GM19328 (cell line): ENCODE results near the gene SRGAP2C.
"Not testable (repeated sequence)": the region's sequence is repeated elsewhere in the genome, so short reads cannot be mapped to it uniquely, and the experiment has no call there.

Experiments
- ATAC-seq: cut with Tn5 transposase; IDR thresholded peaks from one replicate; pipeline ENCODE4 v1.9.1; 2021; ENCODE audit warnings: mild to moderate bottlenecking, moderate library complexity; ENCODE audit not compliant: unreplicated experiment

Gene SRGAP2C

DNA sequence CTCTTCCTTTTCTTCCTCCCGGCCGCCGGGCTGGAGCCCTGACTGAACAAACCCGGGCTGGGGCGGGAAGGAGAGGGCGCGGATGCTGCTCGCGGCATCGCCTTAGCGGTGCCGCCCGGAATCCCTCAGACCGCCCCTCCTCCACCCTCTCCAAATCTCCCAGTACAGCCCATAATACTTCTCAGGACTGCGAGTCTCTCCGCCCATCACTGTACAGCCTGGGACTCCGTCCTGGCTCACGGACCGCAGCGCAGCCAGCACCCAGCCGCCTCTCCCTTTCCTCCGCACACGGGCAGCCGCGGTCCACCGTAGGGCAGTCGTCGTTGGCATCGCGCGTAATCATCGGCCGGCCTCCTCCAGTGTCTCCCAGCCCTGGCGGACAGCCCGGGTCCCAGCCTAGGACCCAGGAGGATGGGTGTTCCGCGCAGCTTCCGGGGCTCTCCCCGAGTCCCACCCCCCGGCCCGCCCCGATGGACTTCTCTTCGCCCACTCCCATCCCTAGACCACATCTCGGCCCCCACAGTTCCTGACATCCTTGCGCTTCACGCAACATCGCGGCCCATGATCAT, 449 bp downstream of the SRGAP2C start:
- not testable (repeated sequence) for ATAC-seq

DNA sequence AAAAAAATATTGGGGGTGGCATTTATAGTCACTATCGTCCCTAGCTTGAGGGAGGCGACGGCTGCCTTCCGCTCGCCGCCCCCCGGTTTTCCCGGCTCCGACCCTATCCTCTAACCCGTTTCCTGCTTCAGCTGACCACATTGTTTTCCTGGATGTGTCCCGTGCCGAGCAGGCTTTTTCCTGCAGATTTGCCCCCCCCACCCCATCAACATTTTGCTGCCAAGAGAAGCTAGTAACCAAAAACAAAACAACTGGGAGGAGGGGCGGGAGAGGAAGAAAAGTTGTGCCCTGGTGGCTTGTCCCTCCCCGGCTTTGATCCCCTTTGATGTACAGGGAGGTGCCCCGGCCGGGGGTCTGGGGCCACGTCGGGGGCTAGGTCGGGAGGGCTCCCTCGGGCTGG, 1.4 kb downstream of the SRGAP2C start:
- ATAC-seq: not testable (repeated sequence)

DNA sequence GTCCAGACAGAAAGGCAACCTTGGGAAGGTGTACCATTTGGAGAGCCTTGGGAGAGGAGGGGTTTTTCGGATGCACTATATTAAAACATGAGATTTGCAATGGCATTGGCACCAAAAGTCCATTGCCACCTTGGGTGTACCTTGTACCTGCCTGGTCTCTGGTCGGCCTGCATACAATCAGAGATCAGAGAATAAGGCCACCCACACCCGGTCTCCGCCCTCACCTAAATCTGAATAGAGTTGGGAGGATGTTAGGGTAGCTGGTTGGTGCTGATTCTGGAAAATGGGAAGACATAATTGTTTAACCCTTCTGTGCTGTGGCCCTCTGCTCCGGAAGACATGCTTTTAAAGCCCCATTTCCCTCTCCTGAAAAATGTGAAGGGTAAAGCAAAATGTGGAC, 3.1 kb downstream of the SRGAP2C start:
- ATAC-seq: not testable (repeated sequence)

DNA sequence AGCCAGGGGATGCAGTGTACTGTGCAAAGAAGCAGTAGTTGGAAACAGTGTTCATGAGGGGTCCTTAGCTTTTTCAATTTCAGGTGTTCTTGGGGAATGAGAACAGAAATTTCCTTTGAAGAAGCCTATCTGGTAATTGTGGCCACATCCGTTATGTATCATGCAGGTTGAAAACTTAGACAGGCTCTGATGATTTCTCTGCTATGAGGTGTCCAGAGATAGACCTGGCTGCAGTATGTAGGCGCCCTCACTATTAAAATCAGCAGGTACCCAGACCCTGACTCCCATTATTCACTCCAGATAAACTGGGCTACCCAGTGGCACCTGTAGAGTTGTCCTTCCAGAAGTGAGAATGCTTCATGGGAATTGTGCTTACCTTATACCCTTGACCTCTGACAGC, 7.7 kb downstream of the SRGAP2C start:
- ATAC-seq: not testable (repeated sequence)

DNA sequence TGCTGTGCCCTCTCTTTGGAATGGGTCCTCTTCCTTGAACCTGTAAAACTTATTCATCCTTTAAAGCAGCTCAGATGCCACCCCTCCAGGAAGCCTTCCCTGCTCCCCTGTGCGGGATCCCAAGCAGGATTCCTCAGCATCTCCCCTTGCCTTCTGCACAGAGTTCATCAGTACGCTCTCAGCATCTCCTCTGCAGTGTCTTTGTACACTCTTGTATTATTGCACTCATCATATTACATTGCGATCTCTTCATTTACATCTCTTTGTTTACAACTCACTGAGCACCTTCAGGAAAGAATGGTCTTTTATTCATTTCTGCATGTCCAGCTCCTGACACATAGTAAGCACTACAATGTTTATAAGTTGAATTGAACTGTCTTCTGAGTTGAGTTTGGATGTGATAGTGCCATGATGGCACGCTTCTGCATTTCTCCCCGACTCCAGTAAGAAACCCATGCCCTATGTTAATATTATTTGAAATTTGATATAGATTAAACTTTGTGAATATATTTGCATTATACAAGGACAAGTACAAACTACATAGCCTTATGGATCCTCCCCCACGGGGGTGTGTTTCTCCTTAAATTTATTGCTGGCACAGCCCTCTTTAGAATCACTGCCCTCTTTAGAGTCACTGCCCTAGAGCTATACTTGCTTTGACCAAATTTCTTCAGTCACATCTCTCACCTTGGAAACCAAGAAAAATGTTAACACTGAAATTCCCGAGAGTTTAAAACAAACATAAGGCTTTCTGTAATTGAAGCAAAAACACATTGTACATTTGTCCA, 12.5 kb downstream of the SRGAP2C start:
- ATAC-seq: not testable (repeated sequence)

DNA sequence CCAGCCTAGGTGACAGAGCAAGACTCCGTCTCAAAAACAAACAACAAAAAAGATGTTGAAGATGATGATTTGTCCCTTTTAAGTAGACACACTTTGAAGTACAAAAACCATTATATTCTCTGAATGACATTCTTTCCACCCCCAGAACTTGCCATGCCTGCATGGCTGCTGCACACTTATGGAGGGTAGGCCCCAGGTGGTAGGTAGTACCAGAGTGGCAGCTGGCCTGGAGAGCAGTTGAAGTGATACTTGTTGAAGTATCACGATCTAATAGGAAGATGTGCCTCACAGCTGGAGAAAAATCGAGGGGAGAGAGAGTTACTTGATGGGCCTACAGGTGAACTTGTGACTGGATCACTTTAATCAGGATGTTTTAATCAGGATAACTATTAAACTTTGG, 15.0 kb downstream of the SRGAP2C start:
- ATAC-seq: not testable (repeated sequence)

DNA sequence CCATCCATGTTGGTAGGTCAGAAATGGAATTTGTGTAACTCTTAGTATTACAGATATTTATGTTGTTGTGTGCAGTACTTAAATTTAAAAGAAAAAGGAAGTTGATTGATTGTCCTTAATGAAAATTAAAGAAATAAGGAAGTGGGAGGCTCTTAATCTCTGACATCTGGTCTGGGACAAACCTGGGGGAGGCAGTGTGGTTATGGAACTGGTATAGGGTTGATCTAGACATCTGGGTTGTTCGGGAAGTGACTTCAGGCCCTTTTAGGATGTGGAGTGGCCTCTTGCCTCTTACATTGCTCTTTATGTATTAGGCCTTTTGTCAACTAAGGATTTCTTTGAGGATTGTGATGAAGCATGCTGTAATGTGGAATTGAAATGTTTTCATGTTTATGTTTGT, 15.5 kb downstream of the SRGAP2C start:
- not testable (repeated sequence) for ATAC-seq

DNA sequence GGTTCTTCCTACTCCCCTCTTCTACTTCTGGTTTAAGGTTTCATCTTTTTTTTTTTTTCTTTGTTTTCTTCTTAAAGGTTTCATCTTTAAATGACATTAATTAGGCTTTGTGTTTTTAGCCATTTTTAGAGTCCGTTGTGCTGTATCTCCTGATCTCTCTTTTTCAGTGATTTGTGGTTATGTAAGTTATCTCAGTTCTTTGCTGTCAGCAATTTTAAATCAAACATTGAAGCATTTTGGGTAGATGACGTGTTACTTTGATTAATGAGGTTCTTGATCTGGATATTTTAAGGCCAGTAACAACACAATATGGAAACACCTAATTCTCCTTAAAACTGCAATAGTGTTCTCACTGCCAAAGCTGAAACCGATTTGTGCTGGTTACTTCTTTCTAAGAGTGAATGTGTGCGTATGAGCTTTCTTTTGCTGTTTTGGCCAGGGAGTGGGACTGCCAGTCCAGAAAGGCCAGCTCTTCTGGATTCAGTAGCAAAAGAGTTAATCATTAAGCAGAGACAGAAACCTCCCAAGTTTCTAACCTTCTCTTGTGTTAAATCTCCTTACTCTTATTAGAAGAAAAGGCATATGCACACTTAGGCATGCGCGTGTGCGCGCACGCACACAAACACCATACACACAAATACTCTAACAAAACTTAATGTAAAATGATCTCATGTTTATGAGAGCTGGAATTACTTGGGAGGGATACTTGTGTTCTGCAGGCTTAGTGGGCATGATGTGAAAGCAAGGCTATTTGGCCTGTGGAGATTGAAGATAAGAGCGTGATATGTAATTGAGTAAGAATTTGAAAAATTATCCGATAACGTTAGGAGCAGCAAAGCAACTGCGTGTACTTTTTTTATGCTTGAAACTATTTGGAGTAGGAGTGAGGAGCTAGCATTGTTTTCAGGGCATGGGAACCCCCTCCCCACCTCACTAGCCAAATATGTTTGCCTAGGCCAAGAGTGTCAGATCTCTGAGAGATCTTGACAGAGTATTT, 16.5 kb downstream of the SRGAP2C start:
- ATAC-seq: not testable (repeated sequence)

DNA sequence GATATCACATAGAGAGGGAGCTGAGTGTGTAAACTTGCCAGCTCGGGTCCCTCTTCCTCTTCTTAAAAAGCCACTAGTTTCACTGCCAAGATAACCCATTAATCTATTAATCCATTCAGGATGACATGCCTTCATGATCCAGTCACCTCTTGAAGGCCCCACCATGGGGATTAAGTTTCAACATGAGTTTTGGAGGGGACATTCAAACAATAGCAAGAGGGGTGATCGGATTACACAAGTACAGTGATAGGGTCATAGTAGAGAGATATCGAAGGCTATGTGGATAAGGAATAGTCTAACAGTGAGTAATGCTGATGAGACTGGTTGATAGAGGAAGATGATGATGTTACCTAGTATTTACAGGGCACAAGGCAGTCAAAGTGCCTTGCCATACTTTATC, 18.2 kb downstream of the SRGAP2C start:
- ATAC-seq: not testable (repeated sequence)

DNA sequence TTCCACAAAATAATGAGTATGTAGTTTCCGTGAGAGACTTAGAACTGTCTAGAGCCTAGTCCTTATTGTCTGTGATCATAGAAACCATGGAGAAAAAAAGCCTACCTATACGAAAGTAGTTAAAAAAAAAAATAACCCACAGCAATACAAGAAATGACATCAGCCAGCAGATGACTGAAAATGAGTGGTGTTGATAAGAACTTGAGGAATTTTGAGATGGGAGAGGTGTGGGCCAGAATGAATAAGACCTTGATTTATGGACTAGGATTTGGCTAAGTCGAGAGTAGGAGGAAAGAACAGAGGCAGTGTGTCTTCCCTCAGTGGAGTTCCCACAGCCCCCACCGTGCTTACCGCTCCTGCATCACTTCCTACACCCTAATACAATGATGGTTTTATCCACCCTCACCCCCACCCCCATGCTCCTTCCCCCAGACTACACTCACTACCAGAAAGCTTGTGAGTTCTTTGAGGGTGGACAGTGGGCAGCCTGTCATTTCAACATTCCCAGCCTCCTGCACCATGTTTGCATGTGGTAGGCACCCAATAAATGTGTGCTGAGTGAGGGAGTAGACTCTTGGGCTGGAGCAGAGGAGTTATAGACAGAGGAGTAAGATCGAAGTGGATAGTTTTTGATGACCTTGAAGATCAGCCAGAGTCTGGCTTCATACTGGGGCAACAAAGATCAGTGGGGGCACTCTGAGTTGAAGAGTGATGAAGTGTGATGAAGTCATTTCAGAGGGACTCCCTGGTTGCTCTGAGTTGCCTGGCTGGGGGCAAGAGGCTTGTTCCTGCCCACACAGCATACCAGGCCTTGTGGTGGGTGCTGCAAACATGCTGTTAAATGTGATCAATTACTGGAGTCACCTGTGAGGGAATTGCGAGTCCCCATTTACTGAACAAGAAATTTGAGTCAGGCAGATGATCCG, 21.3 kb downstream of the SRGAP2C start:
- ATAC-seq: not testable (repeated sequence)

DNA sequence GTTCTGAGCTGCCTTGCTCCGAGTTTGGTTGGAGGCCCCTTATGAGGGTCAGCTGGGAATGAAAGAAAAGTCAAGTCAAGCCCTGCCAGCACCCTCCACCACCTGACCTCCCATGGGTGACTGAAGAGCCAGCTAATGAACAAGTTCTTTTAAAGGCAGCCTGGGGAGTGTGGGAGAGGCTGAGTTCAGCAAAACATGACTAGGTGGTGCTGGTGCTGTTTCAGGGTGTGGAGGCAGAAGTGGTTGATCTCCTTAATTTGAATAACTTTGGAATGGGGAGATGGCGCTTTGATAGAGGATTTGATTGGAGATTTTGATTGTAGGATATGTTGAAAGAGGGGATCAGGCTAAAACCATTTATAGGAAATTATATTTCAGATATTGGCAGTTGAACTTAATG, 22.6 kb downstream of the SRGAP2C start:
- ATAC-seq: not testable (repeated sequence)

DNA sequence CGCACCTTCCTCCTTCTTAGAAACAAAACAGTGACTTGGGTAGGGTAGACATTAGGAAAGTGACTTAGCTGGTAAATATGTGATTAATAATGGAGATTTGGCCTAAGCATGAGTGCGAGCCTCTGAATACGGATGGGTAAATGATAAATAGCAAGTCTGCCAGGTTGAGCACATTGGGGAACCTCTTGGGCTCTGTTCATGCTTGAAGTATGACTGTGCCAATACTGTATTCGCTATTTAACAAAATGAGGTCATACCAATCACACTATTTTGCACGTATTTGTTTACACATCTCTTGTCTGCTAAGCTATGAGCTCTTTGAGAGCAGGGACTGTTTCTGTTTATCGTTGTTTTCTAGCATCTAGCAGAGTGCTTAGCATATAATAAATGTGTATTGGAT, 23.6 kb downstream of the SRGAP2C start:
- not testable (repeated sequence) for ATAC-seq

DNA sequence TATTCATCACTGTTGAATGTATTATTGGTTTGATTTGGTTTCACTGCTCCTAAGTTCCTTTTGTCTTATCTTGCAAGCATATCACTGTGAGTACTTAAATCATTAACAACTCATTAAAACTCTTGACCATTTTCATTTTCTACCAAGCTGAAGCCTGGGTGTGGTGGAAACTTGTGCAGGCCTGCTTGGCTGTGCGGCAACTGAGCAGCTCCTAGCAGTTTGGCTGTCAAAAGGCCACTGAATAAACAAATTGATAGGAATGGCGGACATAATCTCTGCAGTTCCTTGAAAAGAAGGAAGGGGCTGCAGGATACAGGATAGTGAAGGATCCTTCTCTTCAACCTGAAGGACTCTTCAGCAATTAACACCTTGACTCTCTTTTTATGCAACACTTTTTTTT, 26.0 kb downstream of the SRGAP2C start:
- ATAC-seq: not testable (repeated sequence)

DNA sequence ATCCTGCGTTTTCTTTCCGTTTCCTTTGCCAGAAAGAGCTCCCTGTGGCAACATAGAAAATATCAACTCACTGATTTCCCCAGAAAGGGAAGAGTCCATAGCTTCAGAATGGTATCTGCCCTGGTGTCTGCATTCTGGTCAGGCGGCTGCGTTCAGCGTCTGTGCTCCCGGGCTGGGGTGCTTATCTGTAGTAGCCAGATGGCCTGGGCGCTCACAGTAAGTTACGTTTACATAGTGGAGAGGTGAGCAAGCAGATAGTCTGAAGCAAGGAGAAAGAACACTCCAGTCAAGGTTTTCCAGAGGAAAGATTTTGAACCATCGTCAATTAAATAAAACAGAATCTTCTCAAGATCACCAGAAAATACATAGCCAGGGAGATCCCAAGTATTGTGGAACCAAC, 28.7 kb downstream of the SRGAP2C start:
- ATAC-seq: not testable (repeated sequence)

DNA sequence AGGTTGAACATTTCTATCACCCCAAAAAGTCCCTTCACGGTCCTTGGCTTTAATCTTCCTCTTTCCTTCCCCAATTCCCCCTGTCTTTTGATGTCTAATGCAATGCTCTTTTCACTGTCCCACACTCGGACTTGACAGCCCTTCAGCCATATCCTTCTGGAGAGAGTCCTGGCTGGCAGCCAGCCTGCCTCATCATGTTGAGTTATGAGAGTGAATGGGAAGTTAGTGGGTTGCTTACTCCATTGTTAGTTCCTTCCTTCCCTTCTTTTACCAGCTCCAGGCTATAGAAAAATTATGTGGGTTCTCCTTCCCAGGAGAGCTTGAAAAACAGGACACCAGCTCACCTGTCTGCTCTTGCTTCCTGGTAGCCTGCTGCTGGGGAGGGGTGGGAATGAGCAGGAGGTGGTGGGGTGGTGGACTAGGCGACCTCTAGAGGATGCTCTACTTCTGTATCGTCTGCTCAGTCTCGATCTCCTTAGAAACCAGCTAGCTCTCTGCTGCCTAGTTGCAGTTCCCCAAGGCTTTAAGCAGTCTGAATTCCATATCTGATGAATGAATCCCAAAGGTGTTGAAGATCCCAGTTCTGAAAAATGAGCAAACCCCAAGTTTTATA, 29.9 kb downstream of the SRGAP2C start:
- ATAC-seq: not testable (repeated sequence)

DNA sequence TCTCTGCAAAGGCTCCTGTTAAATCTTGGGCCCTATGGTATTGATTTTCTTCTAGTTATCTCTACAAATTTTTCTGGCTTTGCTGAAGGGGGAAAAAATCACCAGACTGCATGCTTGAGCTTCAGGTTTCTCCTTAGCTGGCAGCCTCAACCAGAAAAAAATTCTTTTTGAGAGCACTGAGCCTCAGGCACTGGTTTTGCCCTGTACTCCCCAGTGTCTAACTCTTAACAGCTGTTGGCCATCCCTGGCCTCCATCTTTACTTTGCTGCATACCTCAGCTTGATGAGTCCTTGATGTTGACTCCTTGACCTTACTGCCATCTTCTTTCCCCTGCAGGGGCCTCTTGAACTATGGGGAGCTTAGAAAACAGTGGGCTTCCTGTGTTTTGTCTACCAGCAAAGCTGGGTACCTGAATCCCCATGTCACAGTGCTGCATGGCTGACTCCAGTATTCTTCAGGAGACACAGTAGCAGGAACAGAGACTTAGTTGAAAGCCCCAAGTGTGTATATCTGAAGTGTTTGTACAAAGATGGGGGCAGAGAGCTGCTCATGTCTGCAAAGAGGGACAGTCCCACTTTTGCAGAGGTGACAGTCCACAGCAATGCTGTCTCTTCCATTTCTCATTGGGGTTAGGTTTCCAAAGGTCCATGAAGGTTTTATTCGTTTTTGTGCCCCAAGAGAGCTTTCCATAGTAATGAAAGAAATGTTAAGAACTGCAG, 31.1 kb downstream of the SRGAP2C start:
- not testable (repeated sequence) for ATAC-seq

DNA sequence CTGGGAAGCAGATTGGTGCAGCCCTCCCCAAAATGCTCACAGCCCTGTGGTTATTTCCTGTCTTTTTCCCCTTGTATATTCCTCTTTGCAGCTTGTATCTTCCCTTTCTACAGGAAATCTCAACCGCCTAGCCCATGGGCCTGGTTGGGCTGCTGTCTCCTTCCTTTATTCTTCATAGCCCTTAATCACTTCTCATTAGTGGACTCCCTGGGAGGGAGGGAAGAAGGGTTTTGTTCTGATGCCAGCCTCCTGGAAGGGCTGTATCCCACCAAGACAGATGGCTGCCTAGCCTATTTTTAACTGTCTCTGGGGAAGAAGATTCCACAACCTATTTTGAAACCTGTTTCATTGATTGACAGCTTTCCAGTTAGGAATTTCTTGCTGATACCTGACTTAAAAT, 31.9 kb downstream of the SRGAP2C start:
- not testable (repeated sequence) for ATAC-seq

DNA sequence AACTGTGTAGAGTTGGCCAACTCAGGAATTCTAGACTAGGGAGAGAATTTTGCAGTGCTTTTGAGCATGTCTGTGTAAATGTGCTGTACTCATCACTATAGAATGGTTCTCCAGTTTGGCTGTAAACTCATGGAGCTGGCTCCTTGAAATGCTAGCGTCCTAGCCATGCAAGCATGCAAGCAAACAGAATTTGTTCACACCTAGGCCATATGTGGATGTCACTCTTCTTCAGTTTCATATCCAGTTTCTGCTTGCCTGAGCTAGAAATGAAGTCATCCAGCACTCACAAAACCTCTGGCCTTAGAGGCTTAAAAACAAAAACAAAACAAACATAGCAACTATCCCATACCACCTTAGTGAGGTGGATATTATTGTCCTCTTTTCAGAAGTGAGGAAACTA, 37.0 kb downstream of the SRGAP2C start:
- not testable (repeated sequence) for ATAC-seq

DNA sequence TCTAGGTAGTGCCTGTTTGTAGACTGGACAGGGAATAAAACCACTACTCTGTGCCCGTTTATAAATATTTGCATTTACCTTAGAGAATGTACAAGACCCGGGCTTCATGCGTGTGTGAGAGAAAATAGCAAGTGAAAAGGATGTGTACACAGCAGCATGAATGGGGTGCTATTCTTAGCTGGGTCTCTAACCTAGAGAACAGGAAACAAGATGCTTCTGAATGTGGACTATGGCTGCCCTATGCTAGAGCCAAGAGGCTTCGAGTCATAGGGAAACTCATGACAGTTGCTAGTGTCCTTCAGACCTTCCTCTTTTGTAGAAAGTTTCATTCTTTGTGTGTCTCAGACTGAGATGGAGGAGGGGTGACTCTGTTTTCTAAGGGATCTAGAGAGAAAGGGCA, 39.9 kb downstream of the SRGAP2C start:
- ATAC-seq: peak; percentile 96
